Keratinocyte (primary cell): ENCODE data around the gene CSH1. TPM values are rescaled to one million over a fixed set of nuclear protein-coding genes. Genes with fewer than 3 reads are reported as not detected.
A peak's percentile ranks its signal among the peaks of the same experiment; 100 is the strongest.
"Not testable (repeated sequence)": the region's sequence is repeated elsewhere in the genome, so short reads cannot be mapped to it uniquely, and the experiment has no call there.

ENCODE experiments used
- DNase-seq: peaks from one replicate; pipeline ENCODE4 v3.0.0-alpha.2; 2011; ENCODE audit warnings: low read depth, missing footprints, low spot score
- FAIRE-seq: peaks from 2 replicates; lab custom pipeline; 2011; peaks lifted over from hg19 to GRCh38; lab: Jason Lieb, UNC
- H2AFZ ChIP-seq: 2 replicates; pipeline ENCODE4 v1.6.0; 2012; ENCODE audit warnings: low read length, control low read depth, inconsistent platforms; ENCODE audit not compliant: control insufficient read depth
- H3K27ac ChIP-seq: 2 replicates; pipeline ENCODE4 v1.5.1; 2011; ENCODE audit warnings: low read length; ENCODE audit not compliant: control insufficient read depth, insufficient read depth
- H3K27me3 ChIP-seq: 3 replicates; pipeline ENCODE4 v1.6.0; 2011; ENCODE audit warnings: low read length; ENCODE audit not compliant: control insufficient read depth, insufficient read depth; ENCODE audit errors: extremely low read depth
- H3K36me3 ChIP-seq, 2 experiments: 2 replicates in 1 of 2; 3 replicates in 1 of 2; pipeline ENCODE4 v1.5.1; 2011; ENCODE audit warnings: low read length in 2 of 2, mild to moderate bottlenecking in 1 of 2; ENCODE audit not compliant: control insufficient read depth in 2 of 2, insufficient read depth in 2 of 2; ENCODE audit errors: extremely low read depth in 1 of 2
- H3K4me1 ChIP-seq: 3 replicates; pipeline ENCODE4 v1.5.1; 2011; ENCODE audit warnings: low read length; ENCODE audit not compliant: control insufficient read depth, insufficient read depth; ENCODE audit errors: extremely low read depth
- H3K4me2 ChIP-seq: 3 replicates; pipeline ENCODE4 v1.6.0; 2011; ENCODE audit warnings: low read depth, low read length; ENCODE audit not compliant: control insufficient read depth, insufficient read depth; ENCODE audit errors: extremely low read depth
- H3K4me3 ChIP-seq, 3 experiments: fragments of 200-600 bp in 1 of 3; sonication (generic) in 1 of 3; 2 replicates in 2 of 3; 3 replicates in 1 of 3; pipeline ENCODE4 v1.5.1; 2011 to 2016; ENCODE audit warnings: low read length in 3 of 3, mild to moderate bottlenecking in 3 of 3, control low read depth in 2 of 3, inconsistent platforms in 1 of 3, low read depth in 1 of 3, mixed read lengths in 1 of 3, mixed run types in 1 of 3, moderate library complexity in 1 of 3; ENCODE audit not compliant: control insufficient read depth in 2 of 3, insufficient read depth in 2 of 3; ENCODE audit errors: extremely low read depth in 1 of 3
- H3K79me2 ChIP-seq: 2 replicates; pipeline ENCODE4 v1.6.0; 2012; ENCODE audit warnings: low read length; ENCODE audit not compliant: control insufficient read depth, insufficient read depth
- H3K9ac ChIP-seq: 3 replicates; pipeline ENCODE4 v1.6.0; 2011; ENCODE audit warnings: low read length; ENCODE audit not compliant: control insufficient read depth, insufficient read depth; ENCODE audit errors: extremely low read depth
- H3K9me1 ChIP-seq: 3 replicates; pipeline ENCODE4 v1.6.0; 2011; ENCODE audit warnings: low read length; ENCODE audit not compliant: control insufficient read depth, insufficient read depth; ENCODE audit errors: extremely low read depth
- H3K9me3 ChIP-seq: 2 replicates; pipeline ENCODE4 v1.5.1; 2012; ENCODE audit warnings: low read depth, low read length; ENCODE audit not compliant: control insufficient read depth
- H4K20me1 ChIP-seq: 3 replicates; pipeline ENCODE4 v1.6.0; 2011; ENCODE audit warnings: low read length; ENCODE audit not compliant: control insufficient read depth, insufficient read depth; ENCODE audit errors: extremely low read depth
- dilution Hi-C: fragments of 300-500 bp; cut with MboI; formaldehyde crosslinking; loops from one replicate; pipeline ENCODE4 v1.7.0; 2020; ENCODE audit warnings: low sequenced_read_pairs; ENCODE audit not compliant: extremely low pct_ligation_motif_present
- polyA plus RNA-seq, 5 experiments: library from polyadenylated mRNA; depleted of rRNA in 3 of 5; stranded (reverse) in 3 of 5; stranded (forward) in 1 of 5; unstranded in 1 of 5; fragments of >200 nt; gene quantifications; 1 replicate in 1 of 5; 2 replicates in 3 of 5; 3 replicates in 1 of 5; pipeline versions ENCODE4 v1.2.1 to v1.2.3, GENCODE V29; 2011 to 2012; ENCODE audit warnings: missing spikeins in 2 of 5, low read depth in 1 of 5, low replicate concordance in 1 of 5
- TF ChIP-seq, protein P1 (sequence below), 3 experiments: IDR thresholded peaks in 1 of 3; conservative IDR thresholded peaks in 1 of 3; optimal IDR thresholded peaks in 1 of 3; 2 replicates in 2 of 3; 3 replicates in 1 of 3; pipeline versions ENCODE3 to v1.5.1; 2011; ENCODE audit warnings: low read length in 3 of 3, mild to moderate bottlenecking in 3 of 3, moderate library complexity in 2 of 3, control low read depth in 1 of 3, inconsistent platforms in 1 of 3; ENCODE audit not compliant: insufficient read depth in 2 of 3; ENCODE audit errors: extremely low read depth in 1 of 3

CSH1 gene
- polyA plus RNA-seq, 1 donor (not counting 4 experiments of a cell fraction or from before 2014, with no cell fraction given) = not detected

DNA sequence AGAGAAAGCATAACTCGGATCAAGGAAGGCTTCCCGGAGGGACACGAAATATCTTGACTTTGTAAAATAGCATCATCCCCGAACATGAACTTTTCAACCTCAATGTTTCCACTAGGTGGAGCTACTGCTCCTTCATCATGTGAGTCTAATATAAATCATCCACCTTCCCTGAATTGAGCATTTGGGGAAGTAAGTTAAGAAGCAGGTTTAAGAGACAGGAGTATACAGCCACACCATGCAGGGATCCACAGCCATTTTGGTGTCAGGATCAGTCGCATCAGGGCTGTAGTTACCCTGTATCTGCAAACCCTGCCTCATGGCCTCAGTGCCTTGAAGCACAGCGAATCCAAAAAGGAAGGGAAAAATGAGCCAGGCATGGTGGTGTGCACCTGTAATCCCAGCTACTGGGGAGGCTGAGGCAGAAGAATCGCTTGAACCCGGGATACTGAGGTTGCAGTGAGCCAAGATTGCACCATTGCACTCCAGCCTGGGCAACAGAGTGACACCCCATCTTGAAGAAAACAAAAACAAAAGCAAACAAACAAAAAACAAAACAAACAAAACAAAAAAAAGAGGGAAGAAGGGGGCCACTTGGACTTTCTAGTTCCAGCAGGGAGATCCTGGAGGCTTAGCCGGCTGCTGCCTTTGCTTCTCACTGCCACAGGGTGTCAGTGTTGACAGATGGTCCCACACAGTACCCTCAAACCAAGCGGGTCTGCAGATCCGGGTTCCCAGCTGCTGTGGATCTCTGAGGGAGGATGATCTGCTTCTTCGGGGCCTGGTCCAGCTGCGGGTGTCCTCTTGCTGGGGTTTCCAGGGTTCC is 7.1 kb downstream of the CSH1 start:
- H2AFZ ChIP-seq, FAIRE-seq, DNase-seq: not testable (repeated sequence)

DNA sequence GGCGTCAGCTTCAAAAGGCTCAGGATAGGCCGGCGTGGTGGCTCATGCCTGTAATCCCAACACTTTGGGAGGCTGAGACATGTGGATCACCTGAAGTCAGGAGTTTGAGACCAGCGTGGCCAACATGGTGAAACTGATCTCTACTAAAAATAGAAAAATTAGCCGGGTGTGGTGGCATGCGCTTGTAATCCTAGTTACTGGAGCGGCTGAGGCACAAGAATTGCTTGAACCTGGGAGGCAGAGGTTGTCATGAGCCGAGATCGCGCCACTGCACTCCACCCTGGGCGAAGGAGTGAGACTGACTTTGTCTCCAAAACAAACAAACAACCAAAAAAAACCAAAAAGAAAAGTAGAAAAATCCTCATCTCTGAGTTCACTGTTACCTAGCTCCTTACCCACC is 11.3 kb downstream of the CSH1 start:
- H4K20me1 ChIP-seq, H3K36me3 ChIP-seq, H3K9me3 ChIP-seq, dilution Hi-C loops, H3K4me1 ChIP-seq, H3K4me2 ChIP-seq, H3K4me3 ChIP-seq, H3K9me1 ChIP-seq, H3K9ac ChIP-seq, H3K27me3 ChIP-seq, H3K27ac ChIP-seq, H2AFZ ChIP-seq, FAIRE-seq, H3K79me2 ChIP-seq, DNase-seq: not testable (repeated sequence)

More for the DNA sequence above, 7.1 kb downstream of the CSH1 start:
- H3K9me3 ChIP-seq, H3K4me1 ChIP-seq, H3K9ac ChIP-seq, H3K9me1 ChIP-seq, H3K79me2 ChIP-seq, H4K20me1 ChIP-seq, H3K4me2 ChIP-seq, H3K36me3 ChIP-seq, H3K27ac ChIP-seq, H3K4me3 ChIP-seq, dilution Hi-C loops, H3K27me3 ChIP-seq: not testable (repeated sequence)
- TF ChIP-seq, protein P1, sequence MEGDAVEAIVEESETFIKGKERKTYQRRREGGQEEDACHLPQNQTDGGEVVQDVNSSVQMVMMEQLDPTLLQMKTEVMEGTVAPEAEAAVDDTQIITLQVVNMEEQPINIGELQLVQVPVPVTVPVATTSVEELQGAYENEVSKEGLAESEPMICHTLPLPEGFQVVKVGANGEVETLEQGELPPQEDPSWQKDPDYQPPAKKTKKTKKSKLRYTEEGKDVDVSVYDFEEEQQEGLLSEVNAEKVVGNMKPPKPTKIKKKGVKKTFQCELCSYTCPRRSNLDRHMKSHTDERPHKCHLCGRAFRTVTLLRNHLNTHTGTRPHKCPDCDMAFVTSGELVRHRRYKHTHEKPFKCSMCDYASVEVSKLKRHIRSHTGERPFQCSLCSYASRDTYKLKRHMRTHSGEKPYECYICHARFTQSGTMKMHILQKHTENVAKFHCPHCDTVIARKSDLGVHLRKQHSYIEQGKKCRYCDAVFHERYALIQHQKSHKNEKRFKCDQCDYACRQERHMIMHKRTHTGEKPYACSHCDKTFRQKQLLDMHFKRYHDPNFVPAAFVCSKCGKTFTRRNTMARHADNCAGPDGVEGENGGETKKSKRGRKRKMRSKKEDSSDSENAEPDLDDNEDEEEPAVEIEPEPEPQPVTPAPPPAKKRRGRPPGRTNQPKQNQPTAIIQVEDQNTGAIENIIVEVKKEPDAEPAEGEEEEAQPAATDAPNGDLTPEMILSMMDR (optimal IDR thresholded peaks at IDR 0.05 in 1 of 3, IDR thresholded peaks at IDR 0.05 in 1 of 3, conservative IDR thresholded peaks at IDR 0.05 in 1 of 3; ENCODE audit: extremely low read depth in 1 of 3, insufficient read depth in 2 of 3, low read length in 3 of 3) = peak in 2 of 3 experiments; percentile 7 to 42

DNA sequence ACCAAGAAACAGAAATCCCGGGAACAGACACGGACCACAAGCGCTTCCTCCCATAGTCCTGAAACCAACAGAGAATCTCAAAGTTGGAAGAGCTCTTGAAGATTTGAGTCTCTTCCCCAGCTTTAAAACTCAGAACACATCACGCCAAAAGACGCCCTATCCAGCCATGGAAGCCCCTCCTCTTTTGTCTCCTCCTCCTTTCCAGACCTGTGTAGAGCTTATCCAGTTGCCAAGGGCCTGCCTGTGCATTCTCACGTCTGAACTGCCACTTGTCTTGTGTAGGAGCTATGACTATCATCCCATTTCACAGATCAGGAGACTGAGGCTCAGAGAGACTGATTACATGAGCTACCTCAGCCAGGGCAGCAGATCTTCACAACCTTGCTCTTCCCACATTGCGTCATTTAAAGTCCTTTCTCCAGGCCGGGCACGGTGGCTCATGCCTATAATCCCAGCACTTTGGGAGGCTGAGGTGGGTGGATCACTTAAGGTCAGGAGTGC is 13.7 kb downstream of the CSH1 start:
- DNase-seq, H3K27me3 ChIP-seq, H3K79me2 ChIP-seq, H3K4me3 ChIP-seq, H2AFZ ChIP-seq, H3K36me3 ChIP-seq, H3K9me1 ChIP-seq, H3K9ac ChIP-seq, H3K9me3 ChIP-seq, H4K20me1 ChIP-seq, H3K27ac ChIP-seq, H3K4me2 ChIP-seq, dilution Hi-C loops, FAIRE-seq, H3K4me1 ChIP-seq: not testable (repeated sequence)
